ENCODE measurements around the gene CFAP161.

DNA sequence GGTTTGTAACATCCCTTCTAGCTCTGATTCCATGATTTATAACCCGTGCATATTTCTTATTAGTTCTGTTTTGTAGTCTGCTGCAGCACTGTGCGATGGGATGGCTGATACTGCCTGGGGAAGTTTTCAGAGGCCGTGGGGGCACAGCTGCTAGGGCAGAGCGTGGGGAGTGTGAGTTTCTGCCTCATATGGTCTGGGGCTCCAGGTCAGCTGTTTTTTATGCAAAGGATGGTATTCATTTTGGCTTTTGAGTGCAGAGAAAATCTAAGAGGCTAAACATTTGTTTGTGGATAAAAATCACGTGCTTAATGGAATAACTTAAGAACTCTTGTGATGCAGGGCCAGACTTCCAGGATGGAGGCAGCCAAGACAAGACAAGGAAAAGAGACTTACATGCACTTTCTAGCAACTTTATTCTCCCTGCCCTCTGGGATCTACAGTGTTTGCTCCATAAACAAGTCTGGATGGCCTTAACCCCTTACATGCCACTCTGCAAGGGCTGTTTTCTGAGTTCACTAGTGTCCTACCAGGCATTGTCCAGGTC, 45.5 kb upstream of the CFAP161 start:
- TF ChIP-seq EZH2 (IDR thresholded peaks at IDR 0.05; ENCODE audit: insufficient read depth, poor library complexity, severe bottlenecking) (no peak), EZH2phosphoT487 (IDR thresholded peaks at IDR 0.05; ENCODE audit: insufficient read depth, low read depth) (no peak)

Data from GM23248 (cell line).